ENCODE data around the gene CHST9.
"Not testable (repeated sequence)": the region's sequence is repeated elsewhere in the genome, so short reads cannot be mapped to it uniquely, and the experiment has no call there.

CHST9 gene

DNA sequence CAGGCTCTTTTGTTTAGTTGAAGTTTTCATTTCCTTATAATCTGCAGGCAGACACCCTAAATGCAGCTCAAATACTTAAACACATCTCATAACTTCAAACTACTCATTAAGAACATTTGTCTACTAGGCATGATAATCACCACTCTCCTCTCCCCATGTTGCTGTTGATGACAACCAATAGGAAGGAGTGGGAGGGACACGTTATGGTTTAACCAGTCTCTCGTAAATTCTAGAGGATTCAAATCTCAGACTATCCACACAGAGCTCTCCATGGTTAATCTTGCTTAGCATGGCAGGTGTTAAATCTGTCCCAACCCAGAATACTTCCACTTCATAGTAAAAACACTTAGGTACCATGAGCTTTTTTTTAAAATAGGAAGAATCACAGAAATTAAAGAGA is 192.2 kb downstream of the CHST9 start:
- DNase-seq: no peak

GRCh38 chr18:26989842-26990241 is 195.3 kb downstream of the CHST9 start:
- no peak for DNase-seq

GRCh38 chr18:26981360-26982082 is 203.6 kb downstream of the CHST9 start:
- peak; percentile 73 for DNase-seq

- DNase-seq: no peak
Measured at GRCh38 chr18:26978812-26979341, 206.2 kb downstream of the CHST9 start.

DNA sequence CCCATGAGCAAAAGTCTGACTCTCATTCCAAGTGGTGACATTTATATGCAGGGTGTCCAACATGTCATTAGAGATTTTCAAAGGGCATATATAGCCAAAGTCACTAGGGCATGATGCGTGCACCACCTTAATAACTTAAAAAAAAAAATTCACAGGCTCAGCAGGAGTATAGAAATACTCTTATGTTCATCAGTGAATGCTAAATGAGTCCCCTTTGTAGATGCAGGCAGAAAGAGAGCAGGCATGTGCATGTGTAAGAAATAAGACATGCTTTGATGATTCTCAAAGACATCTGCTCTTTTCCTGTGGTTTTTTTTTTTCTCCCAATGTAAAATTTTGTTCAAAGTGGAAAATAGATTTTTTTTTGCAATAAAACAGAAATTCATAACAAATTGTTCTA is 207.3 kb downstream of the CHST9 start:
- DNase-seq: no peak

DNA sequence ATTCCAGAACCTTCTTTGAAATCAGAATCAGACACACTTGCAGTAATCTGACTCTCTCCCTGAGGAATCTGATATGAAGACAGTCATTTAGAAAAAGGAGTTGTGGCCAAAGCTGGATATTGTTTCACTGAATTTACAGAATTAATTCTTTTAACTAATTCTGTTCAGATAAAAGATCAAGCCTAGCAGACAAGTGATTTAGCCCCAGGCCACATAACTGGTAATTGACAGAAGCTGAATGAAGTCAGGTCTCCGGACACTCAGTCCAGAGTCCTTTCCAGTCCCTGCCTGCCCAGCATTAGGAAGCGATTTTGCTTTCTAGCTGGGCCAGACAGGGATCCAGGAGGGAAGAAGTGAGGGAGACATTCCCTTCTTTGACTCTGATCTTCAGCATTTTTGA is 208.9 kb downstream of the CHST9 start:
- no peak for DNase-seq

- not testable (repeated sequence) for DNase-seq
Measured at GRCh38 chr18:26972549-26972948, 212.6 kb downstream of the CHST9 start.

DNA sequence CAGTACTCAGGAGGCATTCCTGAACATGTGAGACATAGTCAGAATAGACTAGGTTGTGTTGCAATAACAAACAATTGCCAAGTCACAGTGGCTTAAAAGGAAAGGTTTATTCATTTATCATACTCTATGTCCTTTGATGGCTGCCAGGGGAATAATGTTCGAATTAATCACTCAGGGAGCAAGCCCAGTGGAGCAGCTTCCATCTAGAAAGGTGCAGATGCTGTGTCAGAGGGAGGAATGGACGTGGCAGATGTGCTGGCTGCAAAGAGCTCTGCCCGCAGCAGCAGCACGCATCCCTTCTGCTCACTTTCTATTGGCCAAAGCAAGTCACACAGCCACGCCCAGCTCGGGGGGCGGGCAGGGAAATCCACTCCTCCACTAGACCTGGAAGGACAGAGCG is 213.7 kb downstream of the CHST9 start:
- no peak for DNase-seq

DNA sequence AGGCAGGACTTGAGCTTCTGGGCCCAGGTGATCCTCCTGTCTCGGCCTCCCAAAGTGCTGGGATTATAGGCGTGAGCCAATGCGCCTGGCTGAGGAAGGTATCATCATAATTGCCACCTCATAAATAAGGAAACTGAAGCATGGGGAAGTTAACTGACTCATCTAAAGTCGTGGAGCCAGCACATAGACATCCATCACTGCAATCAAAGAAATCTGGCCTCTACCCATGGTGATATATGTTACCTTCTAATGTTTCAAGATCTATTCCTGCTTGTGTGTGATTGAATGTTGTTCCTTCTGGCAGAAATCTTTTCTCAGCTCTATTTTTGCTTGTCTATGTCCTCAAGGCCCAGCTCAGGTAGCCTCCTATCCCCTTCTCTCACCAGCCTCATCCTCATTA is 214.5 kb downstream of the CHST9 start:
- DNase-seq: no peak

DNA sequence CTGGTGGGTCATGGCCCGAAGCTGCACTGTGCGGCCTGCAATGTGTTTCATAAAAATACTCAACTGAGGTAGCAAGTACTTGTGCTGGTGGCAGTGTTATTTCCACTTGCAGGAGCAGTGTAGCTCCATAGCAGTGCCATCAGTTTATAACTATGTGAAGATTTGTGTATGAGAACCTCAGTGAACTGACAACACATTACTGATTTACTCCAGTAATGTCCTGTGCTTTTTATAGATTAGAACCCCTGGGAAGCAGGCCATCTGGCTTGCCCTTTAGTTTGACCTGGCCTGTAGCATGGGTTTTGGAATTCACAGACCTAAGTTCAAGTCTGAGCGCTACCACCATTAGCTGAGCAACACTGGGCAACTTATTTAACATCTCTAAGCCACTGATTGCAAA is 219.9 kb downstream of the CHST9 start:
- DNase-seq: no peak

DNA sequence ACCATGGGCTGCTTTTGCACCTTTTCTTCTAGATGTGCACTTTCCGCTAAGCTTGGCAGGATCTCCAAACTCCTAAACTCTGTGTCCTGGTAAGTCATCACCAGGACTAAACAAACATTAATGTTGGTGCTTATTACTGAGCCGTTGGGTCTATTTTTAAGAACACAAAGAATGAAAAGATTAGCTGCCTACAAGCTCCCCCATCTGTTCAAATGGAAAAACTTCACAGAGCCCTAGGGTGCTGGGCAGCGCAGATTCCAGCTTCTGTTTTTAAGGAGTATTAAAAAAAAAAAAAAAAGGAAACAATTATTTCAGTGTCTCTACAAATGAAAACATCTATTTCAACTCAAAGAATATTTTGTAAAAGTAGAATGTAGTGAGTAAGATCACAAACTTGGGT is 221.8 kb downstream of the CHST9 start:
- DNase-seq: peak; percentile 2

- DNase-seq: peak; percentile 3
Measured at GRCh38 chr18:26961839-26962238, 223.3 kb downstream of the CHST9 start.

DNA sequence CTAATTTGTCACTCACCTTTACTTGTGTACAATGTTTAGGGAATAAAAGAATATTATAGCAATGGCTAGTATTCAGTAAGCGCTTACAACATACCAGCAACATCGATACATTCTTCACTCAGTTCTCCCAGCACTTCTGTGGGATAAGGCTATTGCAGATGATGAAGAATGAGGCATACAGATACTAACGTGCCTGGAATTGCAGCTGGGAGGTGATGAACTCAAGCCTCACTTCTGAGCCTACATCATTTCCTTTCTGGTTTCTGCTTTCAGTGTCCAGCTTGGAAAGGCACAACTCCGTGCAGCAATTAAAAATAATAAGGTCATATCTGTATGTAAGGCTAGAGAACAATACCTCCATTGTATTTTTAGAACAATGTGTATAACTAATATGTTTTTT is 224.2 kb downstream of the CHST9 start:
- peak; percentile 18 for DNase-seq

DNA sequence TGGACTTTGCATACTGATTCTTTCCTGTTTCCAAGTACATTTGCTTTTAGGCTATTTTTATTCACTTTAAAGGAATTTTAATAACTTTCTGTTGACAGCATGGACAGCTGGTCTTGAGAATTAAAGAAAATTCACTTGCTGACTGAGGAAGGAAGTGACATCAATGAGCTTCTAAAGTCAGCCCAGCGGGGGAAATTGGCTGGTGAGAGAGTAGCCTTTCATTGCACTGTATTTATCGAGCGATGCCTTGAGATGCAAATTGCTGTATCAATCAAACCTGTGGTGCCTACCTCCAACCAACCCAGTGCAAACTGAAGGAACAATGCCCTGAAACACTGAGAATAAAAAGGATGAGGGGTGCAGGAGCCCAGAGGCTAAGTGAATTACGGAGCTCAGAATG is 228.2 kb downstream of the CHST9 start:
- no peak for DNase-seq

GRCh38 chr18:26948703-26949102 is 236.4 kb downstream of the CHST9 start:
- DNase-seq: no peak

DNA sequence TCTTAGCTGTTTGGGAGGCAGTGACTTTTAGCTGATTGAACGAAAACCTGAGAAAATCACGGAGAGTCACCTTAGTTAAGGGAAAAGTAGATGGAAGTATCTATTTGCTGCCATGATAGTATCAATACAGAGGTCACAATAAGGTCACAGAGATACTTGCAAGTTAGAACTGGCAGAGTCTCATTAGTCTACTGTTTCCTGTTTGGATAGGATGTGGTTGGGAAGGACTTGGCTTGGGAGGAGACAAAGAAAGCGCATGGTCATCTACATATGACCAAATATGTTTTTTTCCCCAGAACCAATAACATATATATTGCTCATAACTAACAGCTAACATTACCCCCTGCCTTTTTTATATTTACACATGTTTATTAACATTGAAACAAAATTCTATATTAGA is 241.2 kb downstream of the CHST9 start:
- DNase-seq: no peak

- no peak for DNase-seq
Measured at GRCh38 chr18:26941584-26941983, 243.5 kb downstream of the CHST9 start.

GRCh38 chr18:26940744-26941398 is 244.2 kb downstream of the CHST9 start:
- DNase-seq: no peak

DNA sequence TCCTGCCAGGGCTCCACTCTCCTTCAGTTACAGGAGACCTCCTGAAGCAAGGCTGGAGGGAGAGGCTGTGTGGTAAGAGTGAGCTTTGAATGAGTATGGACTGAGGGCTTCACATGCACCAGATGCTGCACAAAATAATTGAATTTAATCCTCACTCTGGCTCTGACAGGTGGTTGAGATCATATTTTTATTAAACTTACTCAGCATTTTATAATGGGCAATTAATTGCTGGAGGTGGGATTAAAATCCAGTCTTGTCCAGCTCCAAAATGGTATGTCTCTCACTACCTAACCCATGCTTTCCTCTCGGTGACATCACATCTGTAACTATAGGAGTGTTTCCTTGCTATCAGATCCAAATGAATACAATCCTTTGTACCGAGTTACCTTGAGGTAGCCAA is 253.4 kb downstream of the CHST9 start:
- DNase-seq: no peak

GRCh38 chr18:26930630-26931029 is 254.5 kb downstream of the CHST9 start:
- no peak for DNase-seq

- no peak for DNase-seq
Measured at GRCh38 chr18:26928670-26929313, 256.3 kb downstream of the CHST9 start.

DNA sequence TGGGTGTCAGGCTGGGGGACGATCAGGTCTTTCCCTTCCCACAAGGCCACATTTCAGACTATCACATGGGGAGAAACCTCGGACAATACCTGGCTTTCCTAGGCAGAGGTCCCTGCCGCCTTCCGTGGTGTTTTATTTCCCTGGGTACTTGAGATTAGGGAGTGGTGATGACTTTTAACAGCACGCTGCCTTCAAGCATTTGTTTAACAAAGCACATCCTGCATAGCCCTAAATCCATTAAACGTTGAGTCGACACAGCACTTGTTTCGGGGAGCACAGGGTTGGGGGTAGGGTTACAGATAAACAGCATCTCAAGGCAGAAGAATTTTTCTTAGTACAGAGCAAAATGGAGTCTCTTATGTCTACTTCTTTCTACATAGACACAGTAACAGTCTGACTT is 257.3 kb downstream of the CHST9 start:
- not testable (repeated sequence) for DNase-seq

DNA sequence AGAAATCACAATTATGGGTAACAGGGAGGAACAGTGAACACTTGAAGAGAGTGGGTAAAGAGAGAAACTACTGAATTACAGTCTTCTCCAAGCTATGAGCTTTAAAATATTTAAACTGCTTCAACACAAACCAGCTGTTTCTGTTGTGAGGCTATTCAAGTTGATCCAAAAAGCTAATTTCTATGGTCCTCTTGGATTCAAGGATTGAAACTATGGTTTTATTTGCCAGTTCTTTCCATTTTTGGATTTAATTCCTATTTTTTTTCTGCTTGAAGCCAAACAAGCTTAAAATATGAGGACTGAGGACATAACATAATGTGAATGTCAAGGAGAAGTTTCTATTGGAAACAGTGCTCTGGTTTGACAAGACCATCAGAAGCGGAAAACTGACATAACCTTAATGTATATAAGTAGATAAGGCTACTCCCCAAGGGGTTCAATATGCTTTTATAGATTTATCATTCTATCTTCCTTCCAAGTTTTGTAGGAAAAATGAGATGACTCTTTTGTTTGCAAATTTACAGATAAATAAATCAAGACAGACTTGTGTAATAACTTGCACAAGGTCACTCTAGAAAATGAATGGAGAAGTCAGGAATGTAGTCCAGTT is 258.9 kb downstream of the CHST9 start:
- no peak for DNase-seq

GRCh38 chr18:26925313-26925712 is 259.8 kb downstream of the CHST9 start:
- no peak for DNase-seq

Data from NCI-H526 treated with DMSO at 0.1 percent for 48 hours (cell line).